LHCN-M2 (cell line): Measurements from ENCODE around the gene SIK2. TPM values are rescaled to one million over a fixed set of nuclear protein-coding genes. Genes with fewer than 3 reads are reported as not detected.

Experiments
- DNase-seq: peaks from one replicate; pipeline ENCODE4 v3.0.0-alpha.2; 2012; ENCODE audit warnings: low read depth
- total RNA-seq: library from RNA; depleted of rRNA; stranded (reverse); fragments of >200 nt; gene quantifications from 2 replicates; pipeline ENCODE4 v1.2.3, GENCODE V29; 2014

SIK2 gene
- total RNA-seq, 1 experiment from 2014 or later, result 12.2 TPM

DNA sequence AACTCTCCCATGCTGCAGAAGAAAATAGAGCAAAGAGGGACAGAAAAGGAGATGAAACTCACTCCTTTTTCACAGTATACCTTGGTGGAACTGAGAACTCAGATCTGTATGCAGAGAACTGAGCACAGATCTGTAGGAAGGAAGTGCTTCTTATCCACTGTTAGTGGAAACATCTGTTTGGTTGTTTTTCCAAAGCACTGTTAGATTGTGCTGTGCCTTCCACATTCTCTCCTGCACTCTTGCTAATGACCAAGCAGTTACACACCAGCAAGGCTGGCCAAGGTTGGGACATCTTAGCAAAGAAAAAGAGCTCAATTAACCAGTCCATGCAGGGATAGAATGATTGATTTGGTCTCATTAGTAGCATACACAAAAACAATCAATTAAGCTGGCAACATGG, 20.1 kb upstream of the SIK2 start:
- DNase-seq, result no peak

DNA sequence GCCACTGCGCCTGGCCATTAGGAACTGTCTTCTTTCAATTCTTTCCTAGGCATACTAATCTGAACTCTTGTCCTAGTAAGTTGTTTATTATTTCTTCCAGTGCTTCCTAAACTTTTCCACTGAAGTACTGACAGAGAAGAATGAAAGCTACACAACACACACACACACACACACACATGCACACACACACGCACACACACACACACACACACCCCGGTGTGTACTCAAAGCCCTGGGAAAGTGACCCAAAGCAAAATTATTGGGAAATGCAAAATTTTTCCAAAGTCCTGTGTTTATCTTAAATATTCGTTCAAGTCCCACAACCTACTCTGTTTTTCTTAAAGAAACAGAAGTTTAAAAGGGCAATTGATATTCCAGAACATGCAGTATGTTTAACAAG, 19.4 kb upstream of the SIK2 start:
- no peak for DNase-seq

DNA sequence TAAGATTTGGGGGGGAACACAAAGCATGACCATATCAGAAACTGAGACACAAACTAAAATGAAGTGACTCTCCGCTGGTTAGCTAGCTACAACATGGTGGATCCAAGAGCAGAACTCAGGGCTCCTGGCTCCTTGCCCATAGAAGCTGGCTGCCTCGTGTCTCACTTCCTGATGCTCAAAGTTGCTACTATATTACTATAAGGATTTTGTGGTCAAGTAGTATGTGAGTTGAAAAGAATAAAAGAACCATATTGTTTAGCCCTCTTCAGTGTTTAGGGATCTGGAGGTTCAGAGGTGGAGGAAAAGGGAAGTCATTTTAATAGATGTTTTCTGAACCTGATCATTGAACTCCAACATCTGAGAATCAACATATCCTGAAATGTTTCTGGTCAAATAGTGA, 16.9 kb upstream of the SIK2 start:
- peak; percentile 44 for DNase-seq

DNA sequence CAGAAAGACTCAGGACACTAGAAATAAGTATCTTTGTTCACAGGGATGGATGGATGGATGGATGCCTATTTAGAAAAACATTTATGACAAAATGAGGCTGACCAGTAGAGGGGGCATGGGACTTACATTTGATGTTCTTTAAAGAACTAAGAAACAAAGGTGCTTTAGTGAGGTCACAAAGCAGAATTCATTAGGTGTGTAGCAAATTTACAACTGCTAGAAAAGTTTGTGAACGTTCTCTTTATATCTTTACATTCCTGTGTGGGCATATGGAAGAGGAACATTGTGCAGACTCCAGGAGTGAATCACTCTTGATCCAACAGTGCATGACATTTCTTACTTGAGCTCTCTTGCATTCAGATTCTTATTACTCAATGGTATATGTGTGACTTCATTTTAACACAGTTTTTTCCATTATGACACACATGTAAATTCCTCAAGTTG, 15.8 kb upstream of the SIK2 start:
- DNase-seq, result peak; percentile 46

DNA sequence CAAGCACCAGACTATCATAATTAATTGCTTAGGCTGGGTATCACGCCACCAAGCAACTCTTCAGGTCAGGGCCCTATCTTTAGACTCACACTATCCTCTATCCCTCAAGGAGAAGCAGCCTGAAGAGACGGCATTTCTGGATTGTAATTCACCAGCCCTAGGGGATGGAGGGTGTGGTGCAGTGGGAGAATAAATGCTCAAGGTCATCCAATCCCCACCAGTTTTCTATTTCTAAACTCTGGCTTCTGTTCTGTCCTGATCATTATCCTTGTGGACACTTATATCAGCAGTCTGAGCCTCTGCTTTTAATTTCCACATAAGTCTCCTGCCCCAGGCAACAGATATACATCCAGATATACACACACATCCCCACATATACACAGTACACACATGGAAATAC, 13.1 kb upstream of the SIK2 start:
- DNase-seq, result no peak

DNA sequence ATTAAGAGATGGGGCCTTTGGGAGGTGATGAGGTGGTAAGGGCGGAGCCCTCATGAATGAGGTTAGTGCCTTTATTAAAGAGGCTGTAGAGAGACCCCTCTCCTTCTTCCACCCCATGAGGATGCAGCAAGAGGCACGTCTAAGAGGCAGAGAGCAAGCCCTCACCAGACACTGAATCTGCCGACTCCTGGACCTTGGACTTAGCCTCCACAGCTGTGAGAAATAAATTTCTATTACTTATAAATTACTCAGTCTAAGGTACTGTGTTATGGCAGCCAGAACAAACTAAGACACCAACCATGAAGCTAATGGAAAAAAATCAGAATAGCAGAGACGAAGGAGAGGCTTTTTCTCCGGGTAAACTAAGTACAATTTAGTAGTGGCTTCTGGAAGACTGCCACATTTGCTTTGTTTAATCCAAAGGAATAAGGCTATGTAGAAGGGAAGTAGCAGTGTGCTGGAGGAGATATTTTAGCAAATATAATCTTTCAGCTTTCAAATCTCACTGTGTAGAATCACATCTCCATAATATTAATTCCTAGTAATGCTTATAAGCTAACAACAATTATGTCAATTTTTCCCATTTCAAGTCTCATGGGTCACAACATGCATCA, 12.3 kb upstream of the SIK2 start:
- DNase-seq, result no peak

DNA sequence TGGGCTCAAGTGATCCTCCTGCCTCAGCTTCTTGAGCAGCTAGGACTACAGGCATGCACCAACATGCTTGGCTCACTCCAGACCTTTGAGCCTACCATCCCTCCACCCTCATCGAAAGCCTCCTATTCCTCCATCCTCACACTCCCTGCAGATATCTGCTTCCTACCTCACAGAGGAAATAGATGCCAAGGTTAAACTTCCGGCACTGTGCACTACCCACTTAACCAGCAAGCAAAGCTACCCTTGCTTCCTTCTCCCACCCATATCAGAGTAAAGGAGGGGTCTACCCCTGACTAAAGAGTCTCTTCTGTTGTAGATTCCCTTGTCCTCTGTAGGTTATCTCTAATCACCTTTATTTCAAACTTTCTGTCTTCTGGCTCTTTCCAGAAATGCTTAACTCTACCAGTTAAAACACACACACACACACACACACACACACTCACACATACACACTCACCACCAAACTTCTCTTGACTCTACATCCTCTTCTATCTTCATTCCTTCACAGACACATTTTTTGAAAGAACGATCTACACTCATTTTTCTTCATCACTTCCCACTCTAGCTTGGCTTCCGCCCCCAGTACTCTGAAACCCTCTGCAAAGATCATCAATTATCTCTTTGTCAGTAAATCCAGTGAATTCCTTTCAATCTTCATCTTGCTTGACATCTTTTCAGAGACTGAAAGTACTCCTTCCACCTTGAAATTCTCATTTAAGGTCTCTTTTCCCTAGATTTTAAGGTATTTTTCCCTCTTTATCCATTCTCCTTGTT, 10.9 kb upstream of the SIK2 start:
- DNase-seq, result no peak

DNA sequence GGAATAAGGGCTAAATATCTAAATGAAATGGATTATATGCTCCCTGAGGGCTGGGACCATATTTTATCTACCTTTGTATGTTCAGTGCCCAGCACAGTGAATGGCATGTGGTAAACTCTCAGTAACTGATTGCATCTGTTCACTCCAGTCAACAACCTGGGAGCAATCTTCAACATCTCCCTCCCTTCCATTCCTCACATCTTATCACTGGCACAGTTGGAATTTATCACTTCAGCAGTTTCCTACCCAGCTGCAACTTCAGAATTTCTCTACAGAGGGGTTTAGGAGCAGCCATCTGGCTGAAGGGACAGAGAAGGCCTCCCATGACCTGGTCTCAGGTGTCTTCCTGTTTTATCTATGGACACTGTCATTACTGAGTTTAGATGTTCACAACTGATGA, 9.8 kb upstream of the SIK2 start:
- DNase-seq, result no peak

DNA sequence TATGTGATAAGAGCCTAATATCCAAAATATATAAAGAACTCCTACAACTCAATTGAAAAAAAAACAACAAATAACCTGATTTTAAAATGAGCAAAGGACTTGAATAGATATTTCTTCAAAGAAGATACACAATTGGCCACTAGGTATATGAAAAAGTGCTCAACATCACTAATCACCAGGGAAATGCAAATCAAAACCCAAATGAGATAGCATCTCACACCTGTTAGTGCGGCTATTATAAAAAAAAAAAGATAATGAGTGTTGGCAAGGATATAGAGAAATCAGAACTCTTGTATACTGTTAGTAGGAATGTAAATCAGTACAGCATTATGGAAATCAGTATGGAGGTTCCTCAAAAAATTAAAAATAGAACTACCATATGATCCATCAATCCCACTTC, 5.9 kb upstream of the SIK2 start:
- no peak for DNase-seq

DNA sequence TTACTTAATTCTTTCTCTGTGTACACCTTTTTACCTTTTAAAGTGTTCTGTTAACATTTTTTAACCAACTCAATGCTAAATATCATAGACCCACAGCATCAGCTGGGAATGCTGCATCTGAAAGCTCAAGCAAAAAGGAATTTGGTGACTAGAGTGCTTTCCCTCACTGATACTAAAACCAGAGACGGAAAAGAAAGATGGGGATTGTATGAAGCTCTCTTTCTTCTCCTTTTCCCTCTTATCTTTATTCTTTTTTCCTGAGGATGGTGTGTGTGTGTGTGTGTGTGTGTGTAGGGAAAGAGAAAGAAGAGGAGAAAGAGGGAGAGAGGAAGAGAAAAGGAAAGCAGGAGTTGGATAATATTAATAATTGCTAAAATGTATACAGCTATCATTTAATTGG, 4.1 kb upstream of the SIK2 start:
- no peak for DNase-seq

DNA sequence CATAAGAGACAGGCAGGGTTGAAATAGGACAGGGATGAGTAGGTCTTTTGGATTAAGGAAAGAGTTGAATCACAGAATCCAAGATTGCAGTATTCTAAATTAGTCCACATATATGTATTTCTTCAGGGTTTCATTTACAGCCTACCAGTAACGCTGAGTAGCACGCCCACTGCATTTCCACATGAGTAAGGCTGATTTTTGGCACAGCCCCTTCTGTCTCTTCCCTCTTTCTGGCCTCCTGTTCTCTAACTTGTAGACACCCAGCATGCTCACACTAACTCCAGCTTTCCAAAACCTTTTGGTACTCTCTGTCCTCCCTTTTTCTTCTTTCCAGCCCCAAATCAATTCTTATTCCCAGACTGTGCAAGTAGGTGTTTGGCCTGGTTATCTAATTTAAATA, 3.7 kb upstream of the SIK2 start:
- DNase-seq, result peak; percentile 25

DNA sequence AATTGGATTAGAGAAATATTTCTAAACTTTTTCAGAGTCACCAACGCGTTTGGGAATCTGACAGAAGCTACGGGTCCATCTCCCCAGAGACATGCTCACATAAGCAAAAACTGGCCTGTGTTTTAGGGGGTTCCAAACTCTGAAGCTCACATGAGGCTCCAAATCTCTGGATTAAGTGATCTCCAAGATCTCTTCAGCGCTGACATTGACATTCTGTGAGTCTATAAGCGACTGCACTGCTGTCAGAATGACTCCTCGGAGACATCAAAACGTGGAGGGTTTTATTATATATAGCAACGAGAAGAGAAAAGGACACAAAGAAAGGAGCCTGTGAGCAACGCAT, 642 bp upstream of the SIK2 start:
- DNase-seq, result no peak

DNA sequence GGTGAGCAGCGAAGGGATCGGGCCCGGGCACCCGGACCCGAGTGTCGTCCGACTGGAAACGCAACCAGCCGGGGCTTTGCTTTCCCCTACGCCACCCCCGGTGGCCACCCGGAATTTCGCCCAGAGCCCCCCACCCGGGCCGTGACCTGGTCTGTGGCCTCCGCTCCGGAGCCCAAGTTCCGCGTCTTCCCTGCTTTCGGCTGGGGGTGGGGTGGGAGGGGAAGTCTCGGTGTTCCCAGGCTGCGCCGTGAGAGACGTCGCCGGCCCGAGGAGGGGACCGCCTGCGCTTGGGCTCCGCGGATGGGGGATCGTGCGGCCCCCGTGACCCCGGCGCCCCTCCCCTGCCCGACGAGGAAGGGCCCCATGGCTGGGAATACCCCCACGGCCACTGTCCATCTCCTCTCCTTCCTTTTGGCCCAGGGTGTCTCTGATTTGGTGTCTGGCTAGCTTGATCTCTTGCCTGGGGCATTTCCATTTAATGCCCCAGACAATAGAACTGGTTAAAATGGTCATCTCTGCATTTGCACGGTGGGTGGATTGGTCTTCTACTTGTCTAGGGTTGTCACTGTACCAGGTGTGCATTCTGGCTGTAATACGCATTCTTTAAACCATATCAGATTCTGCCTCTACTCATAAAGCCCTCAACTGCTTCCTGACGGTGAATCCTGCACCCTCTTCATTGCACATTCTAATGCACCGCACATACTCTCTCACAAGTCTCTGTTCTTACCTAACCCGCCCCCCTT, 789 bp downstream of the SIK2 start:
- peak; percentile 23 for DNase-seq

DNA sequence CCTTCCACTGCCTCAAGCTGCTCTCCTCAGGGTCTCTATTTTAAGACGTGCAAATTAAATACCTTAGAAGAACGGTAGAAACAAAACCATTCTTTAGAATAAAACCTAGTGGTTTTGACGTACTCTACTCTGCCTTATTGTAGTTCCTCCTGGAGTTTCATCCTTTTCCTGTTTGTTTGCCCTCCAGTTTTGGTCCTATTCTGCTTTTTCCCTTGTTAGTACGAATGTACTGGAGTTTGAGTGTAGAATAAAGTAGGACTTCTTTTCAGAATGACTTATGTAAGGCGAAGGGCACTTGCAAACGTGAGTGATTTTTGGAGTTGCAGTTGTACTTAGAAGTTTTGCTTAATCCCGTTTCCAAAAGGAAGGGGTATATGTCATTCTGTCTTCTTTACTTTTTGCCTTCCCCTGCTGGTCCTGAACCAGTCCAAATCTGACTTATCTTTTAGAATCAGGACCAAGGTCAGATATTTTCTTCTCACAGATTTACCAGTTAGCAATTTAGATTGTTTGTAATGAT, 1.4 kb downstream of the SIK2 start:
- no peak for DNase-seq

DNA sequence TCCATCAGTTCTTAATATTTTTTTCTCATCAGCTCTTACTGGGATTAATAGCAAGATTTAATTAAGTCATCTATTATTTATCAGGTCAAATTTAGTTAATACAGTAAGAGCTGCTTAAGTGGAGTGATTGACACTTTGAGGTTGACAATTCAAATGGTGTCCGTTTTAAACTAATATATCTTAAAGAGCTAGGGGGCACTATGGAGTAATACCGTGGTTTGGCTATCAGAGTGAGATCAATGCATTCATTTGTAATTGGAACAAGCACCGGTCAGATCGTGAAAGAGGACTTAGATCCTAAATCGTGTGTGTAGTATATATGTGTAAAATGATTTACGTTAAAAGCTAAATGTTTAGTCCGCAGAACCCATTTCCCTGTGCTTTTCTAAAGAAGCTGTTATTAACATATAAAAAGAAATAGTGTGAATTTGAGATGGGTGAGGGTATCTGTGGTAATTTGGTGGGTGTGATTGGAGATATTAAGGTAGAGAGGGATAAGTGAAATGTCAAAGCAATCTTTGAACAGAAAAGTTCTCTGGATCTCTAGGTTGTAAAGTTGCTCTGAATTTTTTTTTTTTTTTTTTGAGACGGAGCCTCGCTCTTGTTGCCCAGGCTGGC, 2.3 kb downstream of the SIK2 start:
- DNase-seq, result peak; percentile 42

DNA sequence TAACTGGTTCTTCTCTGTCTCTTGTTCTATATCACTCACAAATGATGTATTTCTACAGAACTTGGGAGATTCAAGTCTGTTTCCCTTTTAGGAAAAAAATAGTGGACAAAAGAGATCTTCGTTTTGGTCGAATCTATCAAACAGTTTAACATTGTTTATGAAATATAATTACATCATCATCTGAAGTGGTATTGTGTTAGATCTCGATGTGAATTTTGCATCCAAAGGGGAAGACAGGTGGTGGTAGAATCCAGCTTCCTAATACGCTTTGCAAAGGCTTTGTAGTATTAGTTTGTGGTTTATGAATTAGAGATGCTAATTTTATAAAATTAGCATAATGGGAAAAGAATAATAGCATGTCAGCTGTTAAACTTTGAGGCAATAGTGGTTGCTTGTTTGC, 3.4 kb downstream of the SIK2 start:
- no peak for DNase-seq

DNA sequence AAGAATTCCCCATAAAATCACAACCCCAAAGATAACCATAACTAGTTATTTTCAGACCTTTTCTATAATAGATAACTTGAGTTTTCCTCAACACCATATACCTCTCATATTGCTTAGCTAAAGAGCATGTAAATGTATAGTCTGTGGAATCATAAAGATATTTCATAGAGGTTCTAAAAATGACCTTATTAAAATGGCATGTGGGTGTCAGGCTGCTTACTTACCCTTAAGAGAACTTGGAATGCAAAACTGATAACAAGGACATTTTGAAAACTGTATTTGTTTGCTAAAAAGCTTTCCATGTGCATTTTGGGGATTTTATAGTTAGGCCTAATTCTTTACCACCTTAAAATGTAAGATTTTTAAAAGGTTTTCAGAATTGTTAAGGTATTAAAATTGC, 4.7 kb downstream of the SIK2 start:
- DNase-seq, result no peak

DNA sequence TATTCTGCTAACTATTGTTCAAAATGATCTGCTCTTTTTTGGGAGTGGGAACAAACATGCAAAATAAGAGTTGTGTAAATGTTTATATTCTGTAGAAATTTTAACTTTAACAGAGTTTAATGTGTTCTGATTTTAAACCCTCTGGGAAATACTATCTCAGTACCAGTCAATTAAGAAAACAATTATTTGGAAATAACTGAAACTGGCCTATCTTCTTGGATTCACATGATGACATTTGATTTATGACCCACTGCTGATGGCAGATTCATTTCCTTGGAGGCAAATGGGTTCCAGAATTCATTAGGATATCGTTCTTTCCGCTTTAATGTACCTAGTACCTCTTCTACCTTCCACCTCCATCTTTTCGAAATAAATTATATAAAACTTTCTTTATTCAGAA, 5.5 kb downstream of the SIK2 start:
- no peak for DNase-seq

DNA sequence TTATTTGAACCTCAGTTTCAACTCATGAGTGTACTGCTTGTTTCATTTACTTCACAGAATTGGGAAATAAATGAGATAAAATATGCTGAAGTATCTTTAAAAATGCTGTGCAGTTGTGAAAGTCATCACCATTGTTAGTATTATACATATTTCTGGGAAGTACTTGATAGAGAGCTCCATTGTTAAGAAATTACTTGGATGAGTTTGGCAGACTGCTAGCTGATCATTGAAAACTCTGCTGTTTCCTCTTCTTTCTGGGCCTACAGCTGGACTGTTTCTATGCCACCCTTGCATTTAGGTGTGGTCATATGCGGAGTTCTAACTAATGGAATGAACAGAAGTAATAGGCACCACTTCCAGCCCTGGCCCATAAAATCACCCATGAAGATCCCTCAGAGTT, 10.0 kb downstream of the SIK2 start:
- no peak for DNase-seq

DNA sequence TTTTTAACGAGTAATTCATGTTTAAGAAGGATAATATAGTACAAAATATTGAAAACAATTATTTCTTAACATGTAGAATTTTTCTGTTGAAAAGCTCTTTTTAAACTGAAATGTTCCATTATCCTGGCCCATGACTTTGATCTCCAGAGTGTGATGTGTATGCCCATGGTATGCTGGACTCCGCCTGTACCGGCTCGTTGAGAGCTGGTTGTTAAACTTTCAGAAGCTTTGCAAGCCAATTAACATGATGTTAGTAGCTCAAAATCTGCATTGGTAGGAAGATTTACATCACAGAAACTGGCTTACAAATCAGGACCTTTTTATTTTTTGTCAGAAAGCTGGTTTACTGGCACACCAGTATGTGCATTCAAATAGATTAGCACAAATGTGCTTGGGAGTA, 15.0 kb downstream of the SIK2 start:
- no peak for DNase-seq

DNA sequence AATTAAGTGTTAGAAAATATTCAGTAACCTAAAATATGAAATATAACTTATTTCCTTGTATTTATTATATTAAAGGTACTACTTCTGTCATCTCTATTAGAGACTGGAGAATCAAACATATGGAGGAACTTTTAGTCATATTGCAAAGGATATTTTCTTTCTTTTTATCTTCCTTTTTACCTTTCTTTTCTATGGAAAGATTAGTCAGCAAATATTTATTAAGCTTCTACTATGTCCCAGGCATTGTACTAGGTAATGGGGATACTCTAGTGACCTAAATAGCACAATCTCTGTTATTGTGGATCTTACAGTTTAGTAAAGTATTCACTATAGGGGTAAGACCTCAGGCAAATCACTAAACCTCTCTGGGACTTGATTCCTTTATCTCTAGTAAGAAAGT, 18.3 kb downstream of the SIK2 start:
- no peak for DNase-seq

DNA sequence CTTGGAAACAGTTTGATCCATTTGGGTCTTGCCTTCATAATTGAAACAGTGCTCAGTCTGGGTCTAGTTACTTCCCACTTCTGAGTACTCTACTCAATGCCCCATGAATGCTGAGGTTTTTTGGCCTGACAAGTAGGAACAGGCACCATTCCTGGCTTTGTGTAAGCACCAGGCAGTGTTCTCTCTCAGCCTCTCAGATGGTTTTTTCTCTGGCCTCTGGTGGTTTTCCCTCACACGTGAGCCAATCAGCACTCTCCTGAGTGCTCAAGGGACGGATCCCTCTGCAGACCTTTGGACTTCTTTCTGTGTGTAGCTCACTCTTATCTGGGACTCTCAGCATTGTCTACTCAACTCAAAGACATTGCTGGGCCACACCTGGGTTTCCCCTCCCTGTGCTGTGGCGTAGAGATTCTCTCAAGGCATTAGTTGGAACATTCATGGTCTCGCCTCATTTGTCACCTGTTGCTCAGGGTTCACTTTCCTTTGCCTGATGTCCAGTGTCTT, 21.3 kb downstream of the SIK2 start:
- no peak for DNase-seq
